Suprapubic skin (tissue), 3 donors: ENCODE results near the gene ORAI2.
"Not testable (repeated sequence)": the region's sequence is repeated elsewhere in the genome, so short reads cannot be mapped to it uniquely, and the experiment has no call there.

Experiments
- POLR2A ChIP-seq, 2 donors: fragments of 450-650 bp; IDR thresholded peaks; one replicate each; pipeline ENCODE4 v1.6.1; 2017; ENCODE audit warnings: antibody characterized with exemption in 2 of 2, mild to moderate bottlenecking in 2 of 2, moderate library complexity in 2 of 2
- TF ChIP-seq, protein P1 (sequence below), 2 donors: fragments of 200-600 bp in 1 of 2; fragments of 450-650 bp in 1 of 2; sonication (generic) in 1 of 2; IDR thresholded peaks; one replicate each; pipeline ENCODE4 v1.5.1; 2016 to 2019; ENCODE audit warnings: antibody characterized with exemption in 2 of 2, mild to moderate bottlenecking in 1 of 2, moderate library complexity in 1 of 2

GRCh38 chr7:102474736-102475435 lies 41.5 kb downstream of the ORAI2 start:
- TF ChIP-seq, protein P1, sequence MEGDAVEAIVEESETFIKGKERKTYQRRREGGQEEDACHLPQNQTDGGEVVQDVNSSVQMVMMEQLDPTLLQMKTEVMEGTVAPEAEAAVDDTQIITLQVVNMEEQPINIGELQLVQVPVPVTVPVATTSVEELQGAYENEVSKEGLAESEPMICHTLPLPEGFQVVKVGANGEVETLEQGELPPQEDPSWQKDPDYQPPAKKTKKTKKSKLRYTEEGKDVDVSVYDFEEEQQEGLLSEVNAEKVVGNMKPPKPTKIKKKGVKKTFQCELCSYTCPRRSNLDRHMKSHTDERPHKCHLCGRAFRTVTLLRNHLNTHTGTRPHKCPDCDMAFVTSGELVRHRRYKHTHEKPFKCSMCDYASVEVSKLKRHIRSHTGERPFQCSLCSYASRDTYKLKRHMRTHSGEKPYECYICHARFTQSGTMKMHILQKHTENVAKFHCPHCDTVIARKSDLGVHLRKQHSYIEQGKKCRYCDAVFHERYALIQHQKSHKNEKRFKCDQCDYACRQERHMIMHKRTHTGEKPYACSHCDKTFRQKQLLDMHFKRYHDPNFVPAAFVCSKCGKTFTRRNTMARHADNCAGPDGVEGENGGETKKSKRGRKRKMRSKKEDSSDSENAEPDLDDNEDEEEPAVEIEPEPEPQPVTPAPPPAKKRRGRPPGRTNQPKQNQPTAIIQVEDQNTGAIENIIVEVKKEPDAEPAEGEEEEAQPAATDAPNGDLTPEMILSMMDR (IDR thresholded peaks at IDR 0.05) = not testable (repeated sequence)
- TF ChIP-seq POLR2A (IDR thresholded peaks at IDR 0.05) = not testable (repeated sequence)
